Ishikawa (cell line): ENCODE results near the gene DDRGK1.

ENCODE experiments used
- CEBPB ChIP-seq: IDR thresholded peaks from 2 replicates; pipeline ENCODE4 v1.6.1; 2012
- EGR1 ChIP-seq: IDR thresholded peaks from 2 replicates; pipeline ENCODE4 v1.6.1; 2012
- EP300 ChIP-seq: IDR thresholded peaks from 2 replicates; pipeline ENCODE4 v1.6.1; 2012; ENCODE audit warnings: borderline replicate concordance
- REST ChIP-seq: IDR thresholded peaks from 2 replicates; pipeline ENCODE4 v1.6.1; 2012; ENCODE audit warnings: low read depth, mild to moderate bottlenecking
- YY1 ChIP-seq: IDR thresholded peaks from 2 replicates; pipeline ENCODE4 v1.6.1; 2012; ENCODE audit warnings: low read depth
- TF ChIP-seq, protein P1 (sequence below): IDR thresholded peaks from 2 replicates; pipeline ENCODE4 v1.6.1; 2012

GRCh38 chr20:3175270-3175669, 29.2 kb downstream of the DDRGK1 start:
- TF ChIP-seq CEBPB (no peak), EGR1 (no peak), EP300 (no peak), REST (no peak), YY1 (no peak)
- TF ChIP-seq, protein P1, sequence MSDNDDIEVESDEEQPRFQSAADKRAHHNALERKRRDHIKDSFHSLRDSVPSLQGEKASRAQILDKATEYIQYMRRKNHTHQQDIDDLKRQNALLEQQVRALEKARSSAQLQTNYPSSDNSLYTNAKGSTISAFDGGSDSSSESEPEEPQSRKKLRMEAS: no peak
